GM12873 (cell line): ENCODE results near the gene PTPRK.

Experiments used
- TF ChIP-seq, protein P1 (sequence below): IDR thresholded peaks from 2 replicates; pipeline ENCODE4 v1.5.1; 2012; ENCODE audit warnings: low read depth, mild to moderate bottlenecking, moderate library complexity, low read length, control low read depth; ENCODE audit not compliant: insufficient read depth; ENCODE audit errors: missing control alignments

Gene PTPRK

DNA sequence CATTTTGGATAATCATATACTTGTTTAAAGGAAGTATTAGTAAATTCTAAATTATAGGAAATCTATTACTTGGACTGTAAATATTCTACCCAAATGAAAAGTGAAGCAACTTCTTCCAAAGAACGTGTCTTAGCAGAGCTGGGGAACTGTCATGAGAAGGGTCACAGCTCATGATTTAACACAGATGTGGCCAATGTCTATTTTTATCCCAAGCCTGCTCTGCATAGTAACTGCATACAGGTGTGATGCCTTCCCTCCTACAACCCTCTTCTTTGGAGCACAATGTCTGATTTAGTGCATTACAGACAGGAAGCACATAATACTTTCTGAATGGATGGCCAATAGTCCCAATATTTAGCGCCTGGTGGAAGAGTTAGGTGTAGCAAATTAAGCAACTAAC, 480.9 kb downstream of the PTPRK start:
- TF ChIP-seq, protein P1, sequence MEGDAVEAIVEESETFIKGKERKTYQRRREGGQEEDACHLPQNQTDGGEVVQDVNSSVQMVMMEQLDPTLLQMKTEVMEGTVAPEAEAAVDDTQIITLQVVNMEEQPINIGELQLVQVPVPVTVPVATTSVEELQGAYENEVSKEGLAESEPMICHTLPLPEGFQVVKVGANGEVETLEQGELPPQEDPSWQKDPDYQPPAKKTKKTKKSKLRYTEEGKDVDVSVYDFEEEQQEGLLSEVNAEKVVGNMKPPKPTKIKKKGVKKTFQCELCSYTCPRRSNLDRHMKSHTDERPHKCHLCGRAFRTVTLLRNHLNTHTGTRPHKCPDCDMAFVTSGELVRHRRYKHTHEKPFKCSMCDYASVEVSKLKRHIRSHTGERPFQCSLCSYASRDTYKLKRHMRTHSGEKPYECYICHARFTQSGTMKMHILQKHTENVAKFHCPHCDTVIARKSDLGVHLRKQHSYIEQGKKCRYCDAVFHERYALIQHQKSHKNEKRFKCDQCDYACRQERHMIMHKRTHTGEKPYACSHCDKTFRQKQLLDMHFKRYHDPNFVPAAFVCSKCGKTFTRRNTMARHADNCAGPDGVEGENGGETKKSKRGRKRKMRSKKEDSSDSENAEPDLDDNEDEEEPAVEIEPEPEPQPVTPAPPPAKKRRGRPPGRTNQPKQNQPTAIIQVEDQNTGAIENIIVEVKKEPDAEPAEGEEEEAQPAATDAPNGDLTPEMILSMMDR, result no peak

DNA sequence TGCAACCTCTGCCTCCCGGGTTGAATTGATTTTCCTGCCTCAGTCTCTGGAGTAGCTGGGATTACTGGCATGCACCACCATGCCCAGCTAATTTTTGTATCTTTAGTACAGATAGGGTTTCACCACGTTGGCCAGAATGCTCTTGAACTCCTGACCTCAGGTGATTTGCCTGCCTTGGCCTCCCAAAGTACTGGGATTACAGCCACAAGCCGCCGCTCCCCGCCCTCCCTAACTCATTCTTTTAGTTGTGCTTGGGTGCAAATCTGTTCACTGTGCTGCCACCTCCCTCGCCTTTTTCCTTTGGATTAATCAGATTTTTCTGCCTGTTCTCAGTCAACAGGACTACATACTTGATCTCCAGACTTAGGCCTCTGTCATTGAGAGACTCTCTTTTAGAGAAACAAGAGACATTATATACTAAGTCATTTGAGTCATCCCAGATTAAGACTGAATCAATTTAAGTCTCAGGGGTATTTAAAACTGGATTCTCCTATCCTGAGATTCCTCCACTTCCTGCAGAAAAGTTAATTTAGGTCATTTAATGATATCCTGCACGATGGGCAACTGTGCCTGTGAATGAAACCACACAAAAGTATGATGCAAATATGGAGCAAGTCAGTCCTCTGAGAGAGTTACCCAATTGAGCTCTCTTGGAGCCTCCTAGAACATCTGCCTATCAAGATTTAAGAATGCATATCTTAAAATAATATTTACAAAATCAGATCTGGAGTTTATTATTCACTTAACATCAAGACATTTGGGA, 483.4 kb downstream of the PTPRK start:
- TF ChIP-seq, protein P1, result no peak

DNA sequence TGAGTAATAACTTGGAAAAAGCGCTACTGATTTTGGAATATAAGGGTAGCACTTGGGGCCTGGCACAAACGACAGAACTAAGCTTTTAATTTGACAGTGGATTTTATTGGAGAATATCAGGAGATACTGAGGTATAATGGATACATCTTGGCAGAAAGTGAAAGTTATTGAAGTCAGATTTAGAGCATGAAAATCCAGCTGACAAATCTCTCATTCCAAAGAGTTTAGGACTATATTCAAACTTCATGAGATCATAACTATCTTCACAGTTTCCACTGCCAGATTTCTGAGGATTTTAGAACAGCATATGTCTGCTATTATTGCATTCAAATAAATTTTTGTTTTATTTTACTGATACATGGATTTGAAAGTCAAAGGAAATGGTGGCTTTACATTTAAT, 487.2 kb downstream of the PTPRK start:
- TF ChIP-seq, protein P1, result no peak

- TF ChIP-seq, protein P1, result no peak
Observed at GRCh38 chr6:128032042-128032441, 488.4 kb downstream of the PTPRK start.

DNA sequence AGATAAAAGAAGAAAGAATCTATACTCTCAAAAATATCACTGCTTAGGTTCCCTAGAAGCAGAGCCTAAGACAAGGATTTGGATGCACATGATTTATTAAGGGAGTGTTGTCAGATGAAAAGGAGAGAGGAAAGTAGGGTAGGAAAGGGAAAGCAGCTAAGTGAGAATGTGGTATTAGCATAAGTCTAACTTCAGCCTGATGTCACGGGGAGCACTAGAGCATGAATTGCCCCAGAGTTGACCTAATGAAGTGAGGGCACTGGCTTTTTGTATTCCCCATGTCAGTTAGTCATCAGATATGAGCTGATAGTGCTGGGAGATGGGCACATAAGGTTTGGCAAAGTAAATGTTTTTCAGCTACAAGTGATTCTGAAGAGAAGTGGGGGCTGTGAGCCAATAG, 490.6 kb downstream of the PTPRK start:
- TF ChIP-seq, protein P1, result no peak

DNA sequence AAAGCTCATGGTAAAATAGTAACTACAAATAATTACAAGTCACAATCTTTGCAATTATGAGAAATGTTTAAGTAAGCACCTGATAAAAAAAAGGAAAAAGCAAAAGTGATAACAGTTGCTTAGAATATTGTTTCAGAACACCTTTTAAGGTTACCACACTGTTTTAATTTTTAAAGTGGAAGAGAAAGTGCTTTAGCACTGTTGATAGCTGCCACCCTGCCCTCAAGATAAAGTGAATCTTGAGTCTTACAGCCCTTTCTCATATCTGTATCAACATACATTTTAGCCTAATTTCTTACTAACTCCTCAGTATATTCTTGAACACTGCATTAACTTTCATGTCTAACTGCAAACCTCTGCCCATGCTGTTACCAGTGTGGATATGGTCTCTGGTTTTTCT, 492.2 kb downstream of the PTPRK start:
- TF ChIP-seq, protein P1, result no peak

DNA sequence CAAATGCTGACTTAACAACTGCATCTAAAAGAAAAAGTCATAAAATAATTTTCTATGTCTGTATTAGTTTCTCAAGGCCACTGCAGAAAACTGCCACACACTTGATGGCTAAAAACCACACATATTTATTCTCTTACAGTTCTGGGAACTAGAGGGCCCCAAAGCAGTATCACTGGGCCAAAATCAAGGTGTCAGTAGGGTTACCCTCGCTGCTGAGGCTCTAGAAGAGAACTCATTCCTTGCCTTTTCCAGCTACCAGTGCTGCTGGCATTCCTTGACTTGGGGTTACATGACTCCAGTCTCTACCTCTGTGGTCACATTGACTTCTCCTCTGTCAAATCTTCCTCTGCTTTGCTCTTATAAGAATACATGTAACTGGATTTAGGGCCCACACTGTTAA, 494.9 kb downstream of the PTPRK start:
- TF ChIP-seq, protein P1, result no peak
